HCT116 (cell line): ENCODE results near the gene ARFGAP1. TPM values are rescaled to one million over a fixed set of nuclear protein-coding genes. Genes with fewer than 3 reads are reported as not detected.
A peak's percentile ranks its signal among the peaks of the same experiment; 100 is the strongest.

Source experiments
- ATAC-seq: fragments of 200-7000 bp; cut with Tn5 transposase; 2 replicates; pipeline ENCODE4 v1.9.1; 2020; ENCODE audit warnings: mild to moderate bottlenecking, moderate library complexity
- BruUV-seq: library from RNA; stranded (reverse); fragments of 400-500 nt; replicated peaks from 2 replicates; lab custom pipeline; 2021; lab: Mats Ljungman, UMichigan
- CTCF ChIA-PET: fragments of 300-600 bp; sonication (Branson Sonifier 250); formaldehyde crosslinking; loops from one replicate; lab custom pipeline; 2021; ENCODE audit warnings: antibody characterized with exemption; lab: Charles Lee
- POLR2A ChIA-PET: fragments of 300-600, 350-600 bp; sonication (Branson Sonifier 250); formaldehyde crosslinking; loops from one replicate; lab custom pipeline; 2021; ENCODE audit warnings: antibody characterized with exemption; lab: Charles Lee
- RAD21 ChIA-PET, 2 experiments: fragments of 300-600 bp; sonication (Branson Sonifier 250); formaldehyde crosslinking; loops; one replicate each; lab custom pipeline; 2023; ENCODE audit warnings: low total read pairs in 2 of 2; ENCODE audit not compliant: uncharacterized antibody in 2 of 2, unreplicated experiment in 2 of 2, low non-redundant PET in 1 of 2; lab: Charles Lee
- DNase-seq: peaks from one replicate; pipeline ENCODE4 v3.0.0-alpha.2; 2010; ENCODE audit warnings: low read depth, low spot score
- H2AFZ ChIP-seq: fragments of 200-600 bp; shearing (Covaris generic), sonication (generic); 2 replicates; pipeline ENCODE4 v1.6.1; 2017; ENCODE audit warnings: low read depth, mixed run types, mixed read lengths, antibody characterized with exemption, low read length; ENCODE audit not compliant: poor library complexity, severe bottlenecking
- H3K27ac ChIP-seq: 2 replicates; pipeline ENCODE4 v1.5.1; 2012; ENCODE audit warnings: low read depth, low read length
- H3K27me3 ChIP-seq: fragments of 200-600 bp; sonication (generic); 2 replicates; pipeline ENCODE4 v1.6.1; 2016; ENCODE audit warnings: mixed run types, low read length, mixed read lengths; ENCODE audit not compliant: insufficient read depth
- H3K36me3 ChIP-seq, 2 experiments: fragments of 200-500 bp in 1 of 2; fragments of 200-600 bp in 1 of 2; sonication (Bioruptor generic) in 1 of 2; sonication (generic) in 1 of 2; 2 replicates each; pipeline versions ENCODE4 v1.5.1 to v1.6.1; 2014 to 2016; ENCODE audit warnings: low read length in 2 of 2, inconsistent platforms in 1 of 2, mixed read lengths in 1 of 2, mixed run types in 1 of 2; ENCODE audit not compliant: insufficient read depth in 2 of 2, control insufficient read depth in 1 of 2
- H3K4me1 ChIP-seq, 2 experiments: fragments of 200-600 bp in 1 of 2; sonication (generic) in 1 of 2; 2 replicates each; pipeline versions ENCODE4 v1.5.1 to v1.6.1; 2012 to 2017; ENCODE audit warnings: low read length in 2 of 2, inconsistent platforms in 1 of 2, mild to moderate bottlenecking in 1 of 2, mixed read lengths in 1 of 2, mixed run types in 1 of 2, moderate library complexity in 1 of 2; ENCODE audit not compliant: insufficient read depth in 2 of 2, control insufficient read depth in 1 of 2
- H3K4me2 ChIP-seq: fragments of 200-600 bp; sonication (generic); 2 replicates; pipeline ENCODE4 v1.6.1; 2017; ENCODE audit warnings: mixed run types, low read length, mixed read lengths
- H3K4me3 ChIP-seq, 2 experiments: fragments of 200-600 bp in 1 of 2; sonication (generic) in 1 of 2; replicated peaks in 1 of 2; 2 replicates each; pipeline ENCODE4 v1.5.1; 2011 to 2016; ENCODE audit warnings: low read length in 2 of 2, control low read depth in 1 of 2, low read depth in 1 of 2, mild to moderate bottlenecking in 1 of 2, mixed read lengths in 1 of 2, mixed run types in 1 of 2
- H3K79me2 ChIP-seq: fragments of 200-600 bp; sonication (generic); 2 replicates; pipeline ENCODE4 v1.6.1; 2017; ENCODE audit warnings: mild to moderate bottlenecking, mixed run types, low read length, moderate library complexity, mixed read lengths; ENCODE audit not compliant: insufficient read depth
- H3K9ac ChIP-seq: fragments of 200-600 bp; sonication (generic); 2 replicates; pipeline ENCODE4 v1.6.1; 2016; ENCODE audit warnings: low read length, mixed read lengths
- H3K9me2 ChIP-seq: fragments of 200-600 bp; sonication (generic), shearing (Covaris generic); 2 replicates; pipeline ENCODE4 v1.6.1; 2017; ENCODE audit warnings: mixed run types, mild to moderate bottlenecking, moderate library complexity; ENCODE audit not compliant: insufficient read depth
- H3K9me3 ChIP-seq, 2 experiments: fragments of 200-500 bp in 1 of 2; fragments of 200-600 bp in 1 of 2; sonication (Bioruptor generic) in 1 of 2; sonication (generic) in 1 of 2; 2 replicates each; pipeline ENCODE4 v1.6.1; 2014 to 2017; ENCODE audit warnings: low read length in 2 of 2, mixed read lengths in 2 of 2, inconsistent platforms in 1 of 2, low read depth in 1 of 2, mild to moderate bottlenecking in 1 of 2, mixed run types in 1 of 2, moderate library complexity in 1 of 2; ENCODE audit not compliant: control insufficient read depth in 1 of 2, insufficient read depth in 1 of 2
- H4K20me1 ChIP-seq: fragments of 200-600 bp; sonication (generic), shearing (Covaris generic); 2 replicates; pipeline ENCODE4 v1.6.1; 2017; ENCODE audit warnings: mixed run types, mild to moderate bottlenecking, moderate library complexity; ENCODE audit not compliant: insufficient read depth
- CEBPB ChIP-seq: IDR thresholded peaks from 2 replicates; pipeline ENCODE4 v1.6.1; 2012; ENCODE audit warnings: low read depth
- EZH2phosphoT487 ChIP-seq: fragments of 200-600 bp; IDR thresholded peaks from 2 replicates; pipeline ENCODE4 v1.6.1; 2018; ENCODE audit warnings: antibody characterized with exemption, borderline replicate concordance
- intact Hi-C: fragments of 100-400 bp; cut with micrococcal nuclease; formaldehyde crosslinking; loops from 2 replicates; pipeline ENCODE4 v1.10.0; 2022
- total RNA-seq: library from RNA; stranded (reverse); gene quantifications from one replicate; pipeline ENCODE4 v1.2.1, GENCODE V29; 2021; ENCODE audit not compliant: unreplicated experiment
- TF ChIP-seq, protein P1 (sequence below): IDR thresholded peaks from 2 replicates; pipeline ENCODE4 v1.6.1; 2012
- TF ChIP-seq, protein P2 (sequence below): IDR thresholded peaks from 2 replicates; pipeline ENCODE4 v1.6.1; 2012
- TF ChIP-seq, protein P3 (sequence below), 3 experiments: fragments of 200-600 bp in 1 of 3; sonication (generic) in 1 of 3; IDR thresholded peaks in 2 of 3; conservative IDR thresholded peaks in 1 of 3; 2 replicates each; pipeline ENCODE4 v1.5.1; 2012 to 2017; ENCODE audit warnings: low read depth in 2 of 3, low read length in 2 of 3, antibody characterized with exemption in 1 of 3, borderline replicate concordance in 1 of 3, control low read depth in 1 of 3, mild to moderate bottlenecking in 1 of 3, mixed read lengths in 1 of 3, mixed run types in 1 of 3, moderate library complexity in 1 of 3; ENCODE audit not compliant: insufficient read depth in 1 of 3

ARFGAP1 gene
- total RNA-seq, 1 experiment from 2014 or later, result 94.4 TPM

DNA sequence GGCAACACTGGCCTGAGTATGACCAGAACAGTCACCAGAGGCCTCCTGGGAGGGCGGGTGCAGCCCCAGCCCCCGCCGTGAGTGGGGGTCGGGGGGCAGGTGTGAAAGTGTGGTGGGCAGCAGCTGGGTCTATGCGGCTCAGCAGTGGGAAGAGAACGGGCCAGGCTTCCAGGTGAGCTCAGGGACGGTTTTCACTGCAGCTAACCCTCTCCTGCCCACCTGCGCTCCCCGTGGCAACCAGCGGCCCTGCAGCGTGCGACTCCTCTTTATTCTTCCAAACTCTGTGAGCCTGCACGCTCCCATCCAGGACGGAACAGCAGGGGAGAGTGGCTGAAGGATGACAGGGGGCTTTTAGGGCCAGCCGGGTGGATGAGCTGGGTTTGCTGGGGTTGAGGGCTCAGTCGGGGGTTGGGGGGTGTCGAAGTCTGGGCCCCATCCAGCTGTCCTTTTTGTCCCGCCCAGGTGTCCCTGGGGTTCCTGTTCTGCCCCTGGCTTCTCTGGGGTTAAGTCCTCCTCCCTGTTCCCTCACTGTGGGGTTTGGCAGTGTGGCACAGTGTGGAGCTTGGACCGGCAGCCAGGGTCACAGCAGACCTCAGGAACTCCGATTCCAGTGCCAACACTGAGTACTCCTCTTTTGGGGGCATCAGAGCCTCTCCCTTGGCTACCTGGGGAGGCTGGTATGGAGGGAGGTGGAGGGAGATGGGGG lies 37.8 kb upstream of the ARFGAP1 start:
- Histone ChIP-seq H4K20me1 (no peaks in the 10 kb centered on the region), H2AFZ (no peak overlapping the region), H3K79me2 (no peaks in the 10 kb centered on the region), H3K9me2 (no peaks in the 10 kb centered on the region), H3K9ac (peak overlapping the region; percentile 32), H3K27ac (peak overlapping the region; percentile 39; the same call in 1 of the 2 replicates), H3K4me1 (peaks cover 38 to 63% of the 10 kb centered on the region in 2 experiments), H3K9me3 (no peaks in the 10 kb centered on the region), H3K27me3 (no peaks in the 10 kb centered on the region), H3K4me3 (peak overlapping the region; percentile 13 to 29; a peak in 3 of 4 replicates), H3K4me2 (peak overlapping the region; percentile 69)
- ChIA-PET POLR2A (interaction anchor here (1.4 kb wide), 2 partner anchors 11 to 14 kb away, joined by 3 to 9 read pairs; no protein-coding TSS in a partner anchor), CTCF (interaction anchor here (0.6 to 6.2 kb wide), 7 partner anchors 11 to 51 kb away, joined by 3 to 107 read pairs (median 3); no protein-coding TSS in a partner anchor), RAD21 (interaction anchor here in 1 of 2 experiments (0.8 to 0.9 kb wide), 2 partner anchors 10 to 11 kb away, joined by 3 read pairs; no protein-coding TSS in a partner anchor)
- intact Hi-C loops, result loop anchor here (5.0 kb wide), 1 partner anchor 37 kb away; the partner anchor contains the start of gene ARFGAP1
- BruUV-seq, result no TSS peak
- ATAC-seq, result peak; percentile 84
- DNase-seq, result no peak
- TF ChIP-seq, protein P1, sequence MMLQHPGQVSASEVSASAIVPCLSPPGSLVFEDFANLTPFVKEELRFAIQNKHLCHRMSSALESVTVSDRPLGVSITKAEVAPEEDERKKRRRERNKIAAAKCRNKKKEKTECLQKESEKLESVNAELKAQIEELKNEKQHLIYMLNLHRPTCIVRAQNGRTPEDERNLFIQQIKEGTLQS, result no peak
- TF ChIP-seq EZH2phosphoT487 (no peak), CEBPB (no peak)
- TF ChIP-seq, protein P2, sequence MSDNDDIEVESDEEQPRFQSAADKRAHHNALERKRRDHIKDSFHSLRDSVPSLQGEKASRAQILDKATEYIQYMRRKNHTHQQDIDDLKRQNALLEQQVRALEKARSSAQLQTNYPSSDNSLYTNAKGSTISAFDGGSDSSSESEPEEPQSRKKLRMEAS, result no peak; the same call in 1 of the 2 replicates
- TF ChIP-seq, protein P3, sequence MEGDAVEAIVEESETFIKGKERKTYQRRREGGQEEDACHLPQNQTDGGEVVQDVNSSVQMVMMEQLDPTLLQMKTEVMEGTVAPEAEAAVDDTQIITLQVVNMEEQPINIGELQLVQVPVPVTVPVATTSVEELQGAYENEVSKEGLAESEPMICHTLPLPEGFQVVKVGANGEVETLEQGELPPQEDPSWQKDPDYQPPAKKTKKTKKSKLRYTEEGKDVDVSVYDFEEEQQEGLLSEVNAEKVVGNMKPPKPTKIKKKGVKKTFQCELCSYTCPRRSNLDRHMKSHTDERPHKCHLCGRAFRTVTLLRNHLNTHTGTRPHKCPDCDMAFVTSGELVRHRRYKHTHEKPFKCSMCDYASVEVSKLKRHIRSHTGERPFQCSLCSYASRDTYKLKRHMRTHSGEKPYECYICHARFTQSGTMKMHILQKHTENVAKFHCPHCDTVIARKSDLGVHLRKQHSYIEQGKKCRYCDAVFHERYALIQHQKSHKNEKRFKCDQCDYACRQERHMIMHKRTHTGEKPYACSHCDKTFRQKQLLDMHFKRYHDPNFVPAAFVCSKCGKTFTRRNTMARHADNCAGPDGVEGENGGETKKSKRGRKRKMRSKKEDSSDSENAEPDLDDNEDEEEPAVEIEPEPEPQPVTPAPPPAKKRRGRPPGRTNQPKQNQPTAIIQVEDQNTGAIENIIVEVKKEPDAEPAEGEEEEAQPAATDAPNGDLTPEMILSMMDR (IDR thresholded peaks at IDR 0.05 in 2 of 3, conservative IDR thresholded peaks at IDR 0.05 in 1 of 3; ENCODE audit: borderline replicate concordance in 1 of 3, insufficient read depth in 1 of 3, low read depth in 2 of 3, low read length in 2 of 3), result peak in 2 of 3 experiments; percentile 74 to 81; a peak in 4 of 6 replicates
- TF ChIP-seq, all 23 proteins: peak for 1
- no peaks in the 10 kb centered on the region for H3K36me3 ChIP-seq
